NCI-H146 treated with DMSO at 0.1 percent for 48 hours (cell line): ENCODE results near the gene MIR17HG.
"Not testable (repeated sequence)": the region's sequence is repeated elsewhere in the genome, so short reads cannot be mapped to it uniquely, and the experiment has no call there.

Experiments used
- DNase-seq: peaks from one replicate; lab custom pipeline; 2025; ENCODE audit not compliant: unreplicated experiment; lab: John Stamatoyannopoulos, UW

The MIR17HG gene

GRCh38 chr13:91346850-91347201, 661 bp upstream of the MIR17HG start:
- DNase-seq, result no peak

GRCh38 chr13:91347996-91348905, 764 bp downstream of the MIR17HG start:
- no peak for DNase-seq

GRCh38 chr13:91348906-91349435, 1.5 kb downstream of the MIR17HG start:
- peak; percentile 89 for DNase-seq

GRCh38 chr13:91349992-91350911, 2.8 kb downstream of the MIR17HG start:
- no peak for DNase-seq

- no peak for DNase-seq
These were observed 3.6 kb downstream of the MIR17HG start for GRCh38 chr13:91351123-91351522.

- no peak for DNase-seq
These were observed 4.5 kb downstream of the MIR17HG start for GRCh38 chr13:91351980-91352379.

GRCh38 chr13:91352891-91353290, 5.4 kb downstream of the MIR17HG start:
- DNase-seq, result not testable (repeated sequence)

GRCh38 chr13:91353494-91353893, 6.0 kb downstream of the MIR17HG start:
- no peak for DNase-seq

- no peak for DNase-seq
These were observed 7.8 kb downstream of the MIR17HG start for GRCh38 chr13:91355099-91355825.

- DNase-seq, result no peak
These were observed 8.6 kb downstream of the MIR17HG start for GRCh38 chr13:91355826-91356710.

GRCh38 chr13:91356919-91357612, 9.6 kb downstream of the MIR17HG start:
- DNase-seq, result no peak

GRCh38 chr13:91357613-91358386, 10.3 kb downstream of the MIR17HG start:
- DNase-seq, result no peak

GRCh38 chr13:91358387-91358782, 10.9 kb downstream of the MIR17HG start:
- no peak for DNase-seq

- no peak for DNase-seq
These were observed 11.6 kb downstream of the MIR17HG start for GRCh38 chr13:91359111-91359510.

GRCh38 chr13:91359631-91360030, 12.1 kb downstream of the MIR17HG start:
- DNase-seq, result no peak

GRCh38 chr13:91360246-91360751, 12.8 kb downstream of the MIR17HG start:
- no peak for DNase-seq

GRCh38 chr13:91361755-91362271, 14.3 kb downstream of the MIR17HG start:
- no peak for DNase-seq

GRCh38 chr13:91362908-91363307, 15.4 kb downstream of the MIR17HG start:
- DNase-seq, result no peak
